DOHH2 (cell line): ENCODE data around the gene GMDS.

Experiments used
- EZH2phosphoT487 ChIP-seq: fragments of 200-600 bp; sonication (generic); IDR thresholded peaks from 2 replicates; pipeline ENCODE4 v1.6.1; 2017; ENCODE audit warnings: borderline replicate concordance, mild to moderate bottlenecking, antibody characterized with exemption, low read length, moderate library complexity, mixed read lengths
- TF ChIP-seq, protein P1 (sequence below): fragments of 200-600 bp; sonication (generic); IDR thresholded peaks from one replicate; pipeline ENCODE4 v1.5.1; 2014; ENCODE audit warnings: antibody characterized with exemption, mild to moderate bottlenecking, low read depth, low read length; ENCODE audit not compliant: poor library complexity, severe bottlenecking

DNA sequence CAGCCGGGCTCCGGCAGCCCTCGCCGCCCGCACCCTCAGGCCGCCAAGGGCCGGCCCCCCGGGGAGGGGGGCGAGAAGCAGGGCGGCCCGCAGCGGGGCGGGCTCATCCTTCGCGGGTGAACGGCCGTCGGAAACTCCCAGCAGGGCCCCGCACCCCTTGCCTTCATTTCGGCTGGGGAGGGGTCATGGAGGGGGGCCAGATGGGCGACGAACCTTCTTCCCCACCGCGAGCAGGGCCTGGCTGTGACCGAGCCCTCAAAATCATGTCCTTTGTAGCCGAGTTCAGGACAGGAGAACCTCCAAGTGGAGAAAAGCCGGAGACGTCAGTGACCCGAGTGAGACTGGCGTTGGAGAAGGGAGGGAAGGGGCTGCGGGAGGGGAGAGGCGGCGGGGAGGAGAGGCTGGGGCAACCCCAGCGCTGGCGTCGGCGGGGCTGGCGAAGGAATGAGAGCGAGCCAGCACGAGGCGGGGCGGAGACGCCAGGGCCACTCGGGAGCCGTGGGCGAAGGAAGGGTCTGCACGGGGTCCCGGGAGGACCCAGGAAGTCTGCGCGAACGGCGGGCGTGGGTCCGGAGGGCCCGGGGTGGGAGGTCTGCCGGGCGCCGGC, 636.3 kb downstream of the GMDS start:
- TF ChIP-seq, protein P1, sequence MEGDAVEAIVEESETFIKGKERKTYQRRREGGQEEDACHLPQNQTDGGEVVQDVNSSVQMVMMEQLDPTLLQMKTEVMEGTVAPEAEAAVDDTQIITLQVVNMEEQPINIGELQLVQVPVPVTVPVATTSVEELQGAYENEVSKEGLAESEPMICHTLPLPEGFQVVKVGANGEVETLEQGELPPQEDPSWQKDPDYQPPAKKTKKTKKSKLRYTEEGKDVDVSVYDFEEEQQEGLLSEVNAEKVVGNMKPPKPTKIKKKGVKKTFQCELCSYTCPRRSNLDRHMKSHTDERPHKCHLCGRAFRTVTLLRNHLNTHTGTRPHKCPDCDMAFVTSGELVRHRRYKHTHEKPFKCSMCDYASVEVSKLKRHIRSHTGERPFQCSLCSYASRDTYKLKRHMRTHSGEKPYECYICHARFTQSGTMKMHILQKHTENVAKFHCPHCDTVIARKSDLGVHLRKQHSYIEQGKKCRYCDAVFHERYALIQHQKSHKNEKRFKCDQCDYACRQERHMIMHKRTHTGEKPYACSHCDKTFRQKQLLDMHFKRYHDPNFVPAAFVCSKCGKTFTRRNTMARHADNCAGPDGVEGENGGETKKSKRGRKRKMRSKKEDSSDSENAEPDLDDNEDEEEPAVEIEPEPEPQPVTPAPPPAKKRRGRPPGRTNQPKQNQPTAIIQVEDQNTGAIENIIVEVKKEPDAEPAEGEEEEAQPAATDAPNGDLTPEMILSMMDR: no peak
- 0 out of 2 replicates have a peak, but pooled peaks have one; percentile 39 for TF ChIP-seq EZH2phosphoT487
